ENCODE data around the gene UNC5B.
A peak's percentile ranks its signal among the peaks of the same experiment; 100 is the strongest.

UNC5B gene

DNA sequence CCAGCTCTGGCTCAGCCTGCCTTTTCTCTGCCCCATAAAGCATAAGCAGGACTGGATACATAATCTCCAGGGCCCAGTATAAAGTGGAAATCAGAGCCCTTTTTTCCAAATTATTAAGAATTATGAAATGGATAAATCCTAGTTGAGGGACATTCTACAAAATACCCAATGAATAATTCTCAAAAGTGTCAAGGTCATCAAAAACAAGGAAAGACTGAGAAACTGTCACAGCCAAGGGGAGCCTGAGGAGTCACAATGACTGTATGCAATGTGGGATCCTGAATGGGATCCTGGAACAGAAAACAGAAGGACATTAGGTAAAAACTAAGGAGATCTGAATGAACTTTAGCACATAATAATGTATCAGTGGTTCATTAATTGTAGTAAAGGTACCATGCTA is 4.8 kb upstream of the UNC5B start:
- no peak overlapping the region for H3K27ac ChIP-seq
- TF ChIP-seq, protein P1, sequence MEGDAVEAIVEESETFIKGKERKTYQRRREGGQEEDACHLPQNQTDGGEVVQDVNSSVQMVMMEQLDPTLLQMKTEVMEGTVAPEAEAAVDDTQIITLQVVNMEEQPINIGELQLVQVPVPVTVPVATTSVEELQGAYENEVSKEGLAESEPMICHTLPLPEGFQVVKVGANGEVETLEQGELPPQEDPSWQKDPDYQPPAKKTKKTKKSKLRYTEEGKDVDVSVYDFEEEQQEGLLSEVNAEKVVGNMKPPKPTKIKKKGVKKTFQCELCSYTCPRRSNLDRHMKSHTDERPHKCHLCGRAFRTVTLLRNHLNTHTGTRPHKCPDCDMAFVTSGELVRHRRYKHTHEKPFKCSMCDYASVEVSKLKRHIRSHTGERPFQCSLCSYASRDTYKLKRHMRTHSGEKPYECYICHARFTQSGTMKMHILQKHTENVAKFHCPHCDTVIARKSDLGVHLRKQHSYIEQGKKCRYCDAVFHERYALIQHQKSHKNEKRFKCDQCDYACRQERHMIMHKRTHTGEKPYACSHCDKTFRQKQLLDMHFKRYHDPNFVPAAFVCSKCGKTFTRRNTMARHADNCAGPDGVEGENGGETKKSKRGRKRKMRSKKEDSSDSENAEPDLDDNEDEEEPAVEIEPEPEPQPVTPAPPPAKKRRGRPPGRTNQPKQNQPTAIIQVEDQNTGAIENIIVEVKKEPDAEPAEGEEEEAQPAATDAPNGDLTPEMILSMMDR (conservative IDR thresholded peaks at IDR 0.05) = no peak

DNA sequence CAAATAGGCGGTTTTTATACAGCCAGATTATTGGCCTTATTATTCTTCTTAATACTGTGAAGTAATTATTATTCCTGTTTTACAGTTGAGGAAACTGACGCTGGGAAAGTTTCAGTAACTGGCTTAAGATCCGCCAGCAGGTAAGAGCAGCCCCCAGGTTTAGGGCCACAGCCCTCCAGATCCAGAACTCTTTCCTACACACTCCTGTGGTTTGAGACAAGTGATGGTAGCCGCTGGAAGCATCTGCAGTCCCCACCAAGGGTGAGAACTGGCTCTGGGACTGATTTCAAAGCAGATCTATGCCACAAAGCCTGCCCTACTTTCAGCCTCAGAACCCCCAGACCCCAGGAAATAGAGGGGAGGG is 3.0 kb upstream of the UNC5B start:
- H3K27ac ChIP-seq = no peak overlapping the region
- TF ChIP-seq, protein P1 (conservative IDR thresholded peaks at IDR 0.05) = no peak; the same call in 1 of the 2 replicates

DNA sequence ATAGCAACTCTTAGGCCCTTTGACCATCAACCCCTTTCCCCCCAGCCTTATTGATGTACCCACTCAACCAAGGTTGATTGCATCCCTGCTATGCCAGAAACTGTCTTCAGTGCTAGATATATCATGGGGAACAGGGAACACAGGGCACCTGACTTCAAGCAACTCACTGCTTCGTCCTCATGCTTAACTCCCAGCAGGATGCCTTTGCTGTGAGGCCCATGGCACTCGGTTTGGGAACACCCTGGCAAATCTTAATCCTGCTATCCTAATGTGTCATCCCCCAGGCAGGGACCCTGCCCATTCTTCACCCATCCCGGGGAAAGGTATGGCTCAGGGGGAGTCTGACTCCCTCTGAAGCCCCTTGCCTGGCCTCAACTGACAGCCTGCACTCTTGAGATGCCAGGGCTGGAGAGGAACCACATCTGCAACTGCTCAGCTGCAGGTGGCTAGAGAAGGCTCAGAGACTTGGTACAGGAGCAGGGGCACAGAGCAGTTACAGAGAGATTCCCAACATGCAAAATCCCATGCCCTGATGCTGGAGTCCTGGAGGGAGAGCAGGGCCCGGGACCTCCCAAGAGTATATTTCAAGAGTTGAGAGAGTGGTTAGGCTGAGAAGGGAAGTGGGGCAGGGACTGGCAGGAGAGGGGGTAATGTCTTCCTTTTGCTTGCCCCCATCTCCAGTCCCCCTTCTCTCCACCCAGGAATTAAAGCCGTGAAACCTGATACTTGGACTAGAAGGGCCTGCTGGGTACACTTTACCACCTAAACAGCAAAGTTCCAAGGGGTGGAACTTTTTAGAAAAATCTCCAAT is 2.4 kb upstream of the UNC5B start:
- TF ChIP-seq, protein P1 (conservative IDR thresholded peaks at IDR 0.05) = no peak
- peak overlapping the region; percentile 32; the same call in 1 of the 2 replicates for H3K27ac ChIP-seq

DNA sequence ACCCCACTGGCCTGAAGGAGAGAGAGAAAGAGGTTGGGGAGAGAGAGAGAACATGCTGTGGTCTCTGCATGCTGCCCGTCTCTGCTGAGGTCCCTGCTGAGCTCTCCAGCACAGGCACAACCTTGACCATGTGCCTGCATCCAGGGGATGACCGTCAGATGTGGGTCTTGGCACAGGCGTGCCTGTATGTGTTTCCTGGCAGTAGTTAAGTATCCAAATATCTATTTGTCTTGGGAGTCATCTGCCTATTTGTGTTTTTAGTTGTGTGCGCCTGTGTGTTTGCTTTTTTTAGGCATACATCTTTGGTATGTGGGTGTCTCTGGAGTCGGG is 1.9 kb upstream of the UNC5B start:
- H3K27ac ChIP-seq = peak overlapping the region; percentile 32; the same call in 1 of the 2 replicates
- TF ChIP-seq, protein P1 (conservative IDR thresholded peaks at IDR 0.05) = no peak

DNA sequence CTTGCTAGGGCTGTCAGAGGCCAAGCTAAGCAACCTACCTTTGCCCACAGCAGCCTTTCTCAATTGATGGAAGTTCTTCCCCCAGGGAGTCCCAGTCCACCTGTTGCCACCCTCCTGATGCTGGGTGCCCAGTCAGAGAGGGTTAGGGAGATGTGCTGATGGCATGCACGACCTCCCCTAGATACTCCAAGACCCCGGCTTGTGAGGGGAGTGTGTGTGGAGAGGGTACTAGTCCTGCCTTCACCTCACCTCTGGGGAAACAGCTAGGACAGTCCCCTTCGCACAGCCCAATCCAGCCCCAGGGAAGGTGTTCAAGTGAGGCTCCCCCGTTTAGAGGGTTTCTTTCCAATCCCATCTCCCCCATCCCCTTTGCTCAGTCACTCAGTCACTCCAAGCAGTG is 1.3 kb upstream of the UNC5B start:
- H3K27ac ChIP-seq = peak overlapping the region; percentile 32; the same call in 1 of the 2 replicates
- TF ChIP-seq, protein P1 (conservative IDR thresholded peaks at IDR 0.05) = no peak

DNA sequence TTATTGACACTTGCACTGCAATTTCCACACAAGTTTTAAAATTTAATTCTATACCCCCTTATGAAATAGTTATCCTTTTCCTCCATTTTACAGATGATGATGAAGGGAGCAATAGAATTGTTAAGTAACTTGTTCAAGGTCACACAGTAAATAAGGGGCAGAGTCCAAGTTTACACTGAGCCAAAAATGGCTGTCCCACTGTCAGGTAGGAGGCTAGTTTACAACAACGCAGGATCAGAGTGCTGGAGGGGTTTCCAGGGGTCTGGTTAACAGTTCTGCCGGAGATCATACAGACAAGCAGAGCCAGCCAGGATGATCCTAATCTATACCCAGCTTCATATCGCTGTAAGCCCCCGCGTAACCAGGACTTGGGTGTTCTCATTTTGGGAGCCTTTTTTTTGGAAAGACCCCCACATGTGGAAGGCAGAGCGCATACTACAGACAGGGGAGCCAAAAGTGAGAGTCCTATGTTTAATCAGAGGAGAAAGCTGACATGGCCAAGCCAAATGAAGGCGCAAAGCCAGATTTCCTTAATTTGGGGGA is 524 bp upstream of the UNC5B start:
- TF ChIP-seq, protein P1 (conservative IDR thresholded peaks at IDR 0.05) = no peak

DNA sequence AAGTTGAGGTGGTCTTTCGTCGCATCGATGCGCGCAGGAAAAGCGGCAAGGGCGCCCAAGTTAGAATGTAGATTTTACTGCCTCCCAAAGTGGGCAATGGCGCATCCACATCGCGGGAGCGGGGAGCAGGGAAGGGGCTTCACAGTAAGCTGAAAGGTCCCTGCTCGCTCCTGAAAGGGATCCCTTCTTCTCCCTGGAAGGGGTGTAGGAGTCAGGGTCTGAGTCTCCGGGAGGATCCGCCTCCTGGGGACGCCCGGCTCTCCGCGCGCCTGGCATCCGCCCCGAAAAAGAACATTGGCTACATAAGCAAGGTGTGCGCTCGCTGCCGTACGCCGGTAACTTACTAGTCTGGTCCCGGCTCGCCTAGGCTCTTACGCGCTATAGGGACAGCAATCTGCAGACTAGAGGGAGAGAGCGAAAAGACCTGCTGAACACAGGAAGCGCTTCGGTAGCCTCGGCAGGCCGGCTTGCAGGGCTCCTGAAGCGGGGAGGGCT is 804 bp downstream of the UNC5B start:
- H3K27ac ChIP-seq = peak overlapping the region; percentile 59; the same call in 1 of the 2 replicates
- TF ChIP-seq, protein P1 (conservative IDR thresholded peaks at IDR 0.05) = no peak

More for the DNA sequence above, 524 bp upstream of the UNC5B start:
- H3K27ac ChIP-seq = peak overlapping the region; percentile 59
